Esophagus muscularis mucosa (tissue), 4 donors: Measurements from ENCODE around the gene ASCL4. TPM values are rescaled to one million over a fixed set of nuclear protein-coding genes. Genes with fewer than 3 reads are reported as not detected.

Source experiments
- DNase-seq: peaks from one replicate; pipeline ENCODE4 v3.0.0-alpha.2; 2017; ENCODE audit errors: extremely low spot score
- H3K27ac ChIP-seq, 4 donors: fragments of 200-600 bp; sonication (generic); replicated peaks in 1 of 4; 1 replicate in 3 of 4; 2 replicates in 1 of 4; pipeline ENCODE4 v1.5.1; 2016 to 2019; ENCODE audit warnings: mild to moderate bottlenecking in 1 of 4
- H3K27me3 ChIP-seq, 4 donors: fragments of 200-600 bp; sonication (generic); one replicate each; pipeline versions ENCODE4 v1.5.1 to v1.6.0; 2016 to 2019
- H3K36me3 ChIP-seq, 4 donors: fragments of 200-600 bp; sonication (generic); one replicate each; pipeline ENCODE4 v1.5.1; 2016 to 2019
- H3K4me1 ChIP-seq, 4 donors: fragments of 200-600 bp; sonication (generic); one replicate each; pipeline ENCODE4 v1.5.1; 2016 to 2019
- H3K4me3 ChIP-seq, 4 donors: fragments of 200-600 bp; sonication (generic); 1 replicate in 2 of 4; 2 replicates in 2 of 4; pipeline ENCODE4 v1.5.1; 2016 to 2019; ENCODE audit warnings: mild to moderate bottlenecking in 4 of 4, moderate library complexity in 1 of 4
- H3K9me3 ChIP-seq, 4 donors: fragments of 200-600 bp; sonication (generic); 1 replicate in 3 of 4; 2 replicates in 1 of 4; pipeline ENCODE4 v1.5.1; 2016 to 2019
- CTCF ChIP-seq, 3 experiments: fragments of 200-600 bp in 2 of 3; fragments of 450-650 bp in 1 of 3; sonication (generic) in 2 of 3; IDR thresholded peaks; one replicate each; pipeline ENCODE4 v1.5.1; 2017 to 2019; ENCODE audit warnings: antibody characterized with exemption in 3 of 3, mild to moderate bottlenecking in 2 of 3, moderate library complexity in 1 of 3
- EP300 ChIP-seq: sonication (generic); formaldehyde crosslinking; IDR thresholded peaks from one replicate; pipeline ENCODE4 v1.6.1; 2017; ENCODE audit warnings: antibody characterized with exemption
- POLR2A ChIP-seq: fragments of 450-650 bp; IDR thresholded peaks from one replicate; pipeline ENCODE4 v1.6.1; 2017; ENCODE audit warnings: antibody characterized with exemption, moderate library complexity, mild to moderate bottlenecking, low read depth
- POLR2AphosphoS5 ChIP-seq, 2 donors: sonication (generic); formaldehyde crosslinking; IDR thresholded peaks; one replicate each; pipeline ENCODE4 v1.6.1; 2017; ENCODE audit warnings: antibody characterized with exemption in 2 of 2
- WGBS: methylation state at CpG from one replicate; pipeline ENCODE4 v1.1.5; 2018; 5-methylcytosine and 5-hydroxymethylcytosine counted together
- intact Hi-C: fragments of 100-400 bp; cut with DNase I; formaldehyde crosslinking; loops from one replicate; pipeline ENCODE4 v1.15.1; 2023
- total RNA-seq, 4 donors: library from RNA; depleted of rRNA; stranded (reverse); fragments of >200 nt; gene quantifications; one replicate each; pipeline versions ENCODE4 v1.1.0 to v1.2.1, GENCODE V29; 2016

ASCL4 gene
- total RNA-seq, 4 donors from 2014 or later = not detected

GRCh38 chr12:107788690-107789458 lies 14.4 kb downstream of the ASCL4 start:
- Histone ChIP-seq H3K27ac (no peak overlapping the region), H3K36me3 (no peaks in the 10 kb centered on the region), H3K27me3 (peaks cover 0 to 20% (median 0%) of the 10 kb centered on the region in 4 donors), H3K4me3 (no peak overlapping the region), H3K9me3 (no peaks in the 10 kb centered on the region), H3K4me1 (no peaks in the 10 kb centered on the region)
- WGBS = 76% methylated on average over 17 of the region's 17 CpGs
- no peak for DNase-seq
- no peak for TF ChIP-seq CTCF (IDR thresholded peaks at IDR 0.05)
- no peak for TF ChIP-seq POLR2AphosphoS5 (IDR thresholded peaks at IDR 0.05)
- TF ChIP-seq POLR2A = no peak
- no peak for TF ChIP-seq EP300
- intact Hi-C loops = no loop called here

GRCh38 chr12:107791465-107792089 lies 17.1 kb downstream of the ASCL4 start:
- Histone ChIP-seq H3K27me3 (peaks cover 0 to 34% (median 0%) of the 10 kb centered on the region in 4 donors), H3K9me3 (no peaks in the 10 kb centered on the region), H3K4me3 (no peak overlapping the region), H3K36me3 (no peaks in the 10 kb centered on the region), H3K27ac (no peak overlapping the region), H3K4me1 (no peaks in the 10 kb centered on the region)
- TF ChIP-seq CTCF (IDR thresholded peaks at IDR 0.05) (no peak), POLR2AphosphoS5 (IDR thresholded peaks at IDR 0.05) (no peak), POLR2A (no peak), EP300 (no peak)
- 63% methylated on average over 1 of the region's 1 CpG for WGBS
- intact Hi-C loops = no loop called here
- DNase-seq = no peak

GRCh38 chr12:107794451-107794850 lies 19.9 kb downstream of the ASCL4 start:
- H3K9me3 ChIP-seq = no peaks in the 10 kb centered on the region
- H3K27ac ChIP-seq = no peak overlapping the region
- TF ChIP-seq EP300 (no peak), POLR2AphosphoS5 (IDR thresholded peaks at IDR 0.05) (no peak), CTCF (IDR thresholded peaks at IDR 0.05) (no peak), POLR2A (no peak)
- no peaks in the 10 kb centered on the region for H3K36me3 ChIP-seq
- peaks cover 0 to 20% (median 0%) of the 10 kb centered on the region in 4 donors for H3K27me3 ChIP-seq
- 77% methylated on average over 3 of the region's 3 CpGs for WGBS
- H3K4me3 ChIP-seq = no peak overlapping the region
- no peaks in the 10 kb centered on the region for H3K4me1 ChIP-seq
- DNase-seq = no peak
- intact Hi-C loops = no loop called here

- Histone ChIP-seq H3K27ac (no peak overlapping the region), H3K36me3 (no peaks in the 10 kb centered on the region), H3K9me3 (no peaks in the 10 kb centered on the region), H3K4me1 (no peaks in the 10 kb centered on the region), H3K4me3 (no peak overlapping the region), H3K27me3 (peaks cover 0 to 15% (median 0%) of the 10 kb centered on the region in 4 donors)
- no peak for TF ChIP-seq POLR2A
- WGBS = 73% methylated on average over 3 of the region's 3 CpGs
- intact Hi-C loops = no loop called here
- DNase-seq = no peak
Observed at GRCh38 chr12:107798580-107798979, 24.1 kb downstream of the ASCL4 start.

GRCh38 chr12:107801150-107801549 lies 26.6 kb downstream of the ASCL4 start:
- DNase-seq = no peak
- Histone ChIP-seq H3K4me1 (no peaks in the 10 kb centered on the region), H3K27ac (no peak overlapping the region), H3K36me3 (no peaks in the 10 kb centered on the region), H3K27me3 (peaks cover 0 to 9% (median 0%) of the 10 kb centered on the region in 4 donors), H3K4me3 (no peak overlapping the region), H3K9me3 (no peaks in the 10 kb centered on the region)
- TF ChIP-seq CTCF (IDR thresholded peaks at IDR 0.05) = no peak
- TF ChIP-seq POLR2A = no peak
- no peak for TF ChIP-seq EP300
- no peak for TF ChIP-seq POLR2AphosphoS5 (IDR thresholded peaks at IDR 0.05)
- intact Hi-C loops = no loop called here
